Fibroblast of gingiva (primary cell): ENCODE measurements around the gene PANK2.
"Not testable (repeated sequence)": the region's sequence is repeated elsewhere in the genome, so short reads cannot be mapped to it uniquely, and the experiment has no call there.

Experiments used
- DNase-seq: peaks from one replicate; pipeline ENCODE4 v3.0.0-alpha.2; 2011; ENCODE audit warnings: low read depth

PANK2 gene

GRCh38 chr20:3888622-3889488 is at the start of gene PANK2:
Gene PANK2, plus strand, starts transcription at chr20:3889387.
- peak; percentile 99 for DNase-seq

GRCh38 chr20:3840201-3840600 is 49.0 kb upstream of the PANK2 start:
- not testable (repeated sequence) for DNase-seq

- no peak for DNase-seq
These were observed 46.7 kb upstream of the PANK2 start for GRCh38 chr20:3842348-3842930.

- DNase-seq: peak; percentile 69
These were observed 45.7 kb upstream of the PANK2 start for GRCh38 chr20:3843490-3843889.

- DNase-seq: not testable (repeated sequence)
These were observed 45.1 kb upstream of the PANK2 start for GRCh38 chr20:3843990-3844619.

GRCh38 chr20:3846378-3846739 is 42.8 kb upstream of the PANK2 start:
- no peak for DNase-seq

- DNase-seq: peak; percentile 79
These were observed 42.3 kb upstream of the PANK2 start, which contains the start of gene MAVS for GRCh38 chr20:3846740-3847428. Gene MAVS, plus strand, starts transcription at chr20:3846834. Its CDS starts 7,791 bp downstream, at chr20:3854625.

GRCh38 chr20:3847429-3847940 is 41.7 kb upstream of the PANK2 start:
- no peak for DNase-seq

GRCh38 chr20:3848565-3848964 is 40.6 kb upstream of the PANK2 start:
- DNase-seq: no peak

GRCh38 chr20:3854462-3854871 is 34.7 kb upstream of the PANK2 start:
- peak; percentile 21 for DNase-seq

GRCh38 chr20:3857405-3857804 is 31.8 kb upstream of the PANK2 start:
- no peak for DNase-seq

GRCh38 chr20:3858689-3859088 is 30.5 kb upstream of the PANK2 start:
- no peak for DNase-seq

- DNase-seq: no peak
These were observed 28.0 kb upstream of the PANK2 start for GRCh38 chr20:3861191-3861590.

- no peak for DNase-seq
These were observed 26.9 kb upstream of the PANK2 start for GRCh38 chr20:3862333-3862732.

- no peak for DNase-seq
These were observed 25.9 kb upstream of the PANK2 start for GRCh38 chr20:3863317-3863716.

- DNase-seq: no peak
These were observed 24.7 kb upstream of the PANK2 start for GRCh38 chr20:3864518-3864917.

- no peak for DNase-seq
These were observed 23.9 kb upstream of the PANK2 start for GRCh38 chr20:3865152-3865886.

GRCh38 chr20:3865887-3866407 is 23.2 kb upstream of the PANK2 start:
- DNase-seq: no peak

- no peak for DNase-seq
These were observed 22.7 kb upstream of the PANK2 start for GRCh38 chr20:3866464-3866863.

GRCh38 chr20:3867802-3868201 is 21.4 kb upstream of the PANK2 start:
- no peak for DNase-seq
